Amniotic epithelial cell (primary cell): Measurements from ENCODE around the gene ZFAND6.
"Not testable (repeated sequence)": the region's sequence is repeated elsewhere in the genome, so short reads cannot be mapped to it uniquely, and the experiment has no call there.

Experiments
- DNase-seq: peaks from one replicate; pipeline ENCODE4 v3.0.0-alpha.2; 2010; ENCODE audit warnings: low read depth

ZFAND6 gene

DNA sequence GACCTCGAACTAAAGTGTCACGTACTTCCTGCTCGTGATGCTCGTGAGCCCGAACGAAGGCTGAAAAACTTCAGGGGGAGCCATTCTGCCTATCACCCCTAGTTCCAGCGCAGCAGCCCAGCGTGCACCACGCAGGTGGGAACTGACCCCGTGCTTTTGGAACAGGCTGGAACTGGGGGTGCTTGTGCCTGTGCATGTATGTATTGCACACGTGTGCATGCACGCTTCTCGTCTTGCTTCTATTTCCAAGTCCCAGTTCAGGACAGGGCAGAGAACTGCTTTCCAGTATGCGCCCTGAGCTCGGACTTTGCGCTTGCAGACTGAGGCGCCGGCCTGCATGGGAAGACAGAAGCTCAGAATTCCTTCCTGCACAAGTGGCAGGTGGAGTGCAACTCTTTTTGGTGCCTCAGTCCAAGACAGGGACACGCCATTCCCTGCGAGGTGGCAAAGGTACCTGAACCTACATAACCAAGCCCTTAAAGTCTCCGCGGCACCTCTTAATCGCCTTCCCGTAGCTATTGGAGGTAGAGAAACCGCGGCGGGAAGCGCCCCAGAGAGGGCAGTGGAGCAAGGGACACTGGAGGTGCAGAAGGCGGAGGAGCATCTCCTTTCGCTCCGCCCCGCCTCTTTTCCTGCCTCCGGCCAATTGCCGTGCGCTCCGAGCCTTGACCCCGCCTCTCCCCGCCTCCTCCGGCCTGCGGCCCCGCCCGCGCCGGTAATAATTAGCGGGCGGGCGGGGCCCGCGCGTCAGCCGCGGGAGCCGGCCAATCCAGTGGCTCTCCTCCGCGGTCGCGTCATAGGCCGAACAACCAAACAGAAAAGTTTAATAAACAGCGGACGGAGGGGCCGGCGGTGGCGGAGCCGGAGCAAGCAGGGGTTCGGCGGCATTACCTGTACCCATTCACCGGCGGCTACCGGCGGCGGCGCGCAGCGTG is at the start of gene ZFAND6:
ZFAND6 (plus strand) TSS at position 826 of the 935 bp plus-strand sequence. CDS start 60,669 bp downstream, outside the sequence.
- peak; percentile 90 for DNase-seq

DNA sequence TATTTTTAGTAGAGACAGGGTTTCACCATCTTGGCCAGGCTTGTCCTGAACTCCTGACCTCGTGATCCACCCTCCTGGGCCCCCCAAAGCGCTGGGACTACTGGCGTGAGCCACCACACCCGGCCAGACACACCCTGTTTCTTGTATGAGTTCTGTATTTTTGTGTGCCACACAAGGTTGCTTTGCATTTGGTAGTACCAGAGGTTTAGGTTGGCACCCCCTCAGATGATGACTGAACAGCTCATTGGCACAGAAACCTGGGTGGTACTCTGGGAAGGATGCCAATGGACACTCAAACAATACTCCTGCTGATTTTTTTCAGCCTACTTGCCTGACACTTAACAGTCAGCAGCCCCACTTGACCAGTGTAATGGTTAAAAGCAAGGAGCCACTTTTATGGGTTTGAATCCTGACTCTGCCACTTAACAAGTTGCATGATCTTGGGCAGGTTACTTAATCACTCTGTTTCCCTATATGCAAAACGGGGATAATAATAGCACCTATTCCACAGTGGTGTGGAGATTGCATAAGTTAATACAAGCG is 49.3 kb upstream of the ZFAND6 start:
- DNase-seq = no peak

- DNase-seq = peak; percentile 80
Observed at GRCh38 chr15:80011041-80011523, 48.4 kb upstream of the ZFAND6 start.

DNA sequence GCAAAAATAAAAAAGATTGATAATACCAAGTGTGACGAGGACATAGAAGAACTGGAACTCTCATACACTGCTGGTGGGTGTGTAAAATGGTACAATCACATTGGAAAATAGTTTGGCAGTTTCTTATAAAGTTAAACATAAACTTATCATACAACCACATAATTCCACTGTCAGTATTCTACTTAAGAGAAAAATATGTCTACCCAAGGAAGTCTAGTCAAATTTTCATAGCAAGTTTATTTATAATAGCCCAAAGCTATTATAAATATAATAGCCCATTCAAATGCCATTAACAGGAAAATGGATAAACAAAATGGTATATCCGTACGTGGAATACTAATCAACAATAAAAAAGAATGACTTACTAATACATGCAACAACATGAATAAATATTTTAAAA is 47.9 kb upstream of the ZFAND6 start:
- DNase-seq = no peak

DNA sequence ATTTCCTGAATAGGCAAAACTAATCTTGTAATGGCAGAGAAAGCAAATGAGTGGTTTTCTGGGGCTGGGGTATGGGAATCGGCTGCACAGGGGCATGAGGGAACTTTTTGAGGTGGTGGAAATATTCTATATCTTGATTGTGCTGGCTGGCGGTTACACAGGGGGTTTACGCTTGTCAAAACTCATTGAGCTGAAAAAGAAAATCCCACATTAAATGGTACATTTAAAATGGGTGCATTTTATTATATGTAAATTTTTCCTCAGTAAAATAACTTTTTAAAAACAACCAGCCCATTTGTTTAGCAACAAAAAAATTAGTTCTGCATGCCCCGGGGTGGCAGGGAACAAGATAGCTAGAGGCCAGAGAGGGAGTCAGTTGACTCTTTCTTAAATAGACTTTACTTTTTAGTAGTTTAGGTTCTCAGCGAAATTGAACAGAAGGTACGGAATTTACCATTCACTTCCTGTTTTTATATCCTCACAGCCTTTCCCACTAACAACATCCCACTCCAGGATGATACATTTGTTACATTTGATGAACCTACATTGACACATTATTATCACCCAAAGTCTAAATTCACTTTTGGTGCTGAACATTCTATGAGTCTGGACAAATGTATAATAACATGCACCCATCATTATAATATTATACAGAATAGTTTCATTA is 47.3 kb upstream of the ZFAND6 start:
- DNase-seq = no peak

DNA sequence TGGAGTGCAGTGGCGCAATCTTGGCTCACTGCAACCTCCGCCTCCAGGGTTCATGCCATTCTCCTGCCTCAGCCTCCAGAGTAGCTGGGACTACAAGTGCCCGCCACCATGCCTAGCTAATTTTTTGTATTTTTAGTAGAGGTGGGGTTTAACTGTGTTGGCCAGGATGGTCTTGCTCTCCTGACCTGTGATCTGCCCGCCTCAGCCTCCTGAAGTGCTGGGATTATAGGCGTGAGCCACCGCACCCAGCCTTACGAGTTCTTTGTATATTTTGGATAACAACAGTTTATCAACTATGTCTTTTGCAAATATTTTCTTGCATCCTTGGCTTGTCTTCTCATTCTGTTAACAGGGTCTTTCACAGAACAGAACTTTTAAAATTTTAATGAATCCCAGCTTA is 45.3 kb upstream of the ZFAND6 start:
- DNase-seq = not testable (repeated sequence)

- DNase-seq = peak; percentile 32
Observed at GRCh38 chr15:80015156-80015555, 44.3 kb upstream of the ZFAND6 start.

DNA sequence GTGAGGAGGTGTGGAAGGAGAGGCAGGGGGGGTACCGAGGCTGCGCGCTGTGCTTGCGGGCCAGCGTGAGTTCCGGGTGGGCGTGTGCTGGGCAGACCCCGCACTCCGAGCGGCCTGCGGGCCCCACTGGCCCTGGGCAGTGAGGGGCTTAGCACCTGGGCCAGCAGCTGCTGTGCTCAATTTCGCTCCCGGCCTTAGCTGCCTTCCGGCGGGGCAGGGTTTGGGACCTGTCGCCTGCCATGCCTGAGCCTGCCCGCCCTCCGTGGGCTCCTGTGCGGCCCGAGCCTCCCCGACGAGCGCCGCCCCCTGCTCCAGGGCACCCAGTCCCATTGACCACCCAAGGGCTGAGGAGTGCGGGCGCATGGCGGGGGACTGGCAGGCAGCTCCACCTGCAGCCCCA is 43.0 kb upstream of the ZFAND6 start:
- not testable (repeated sequence) for DNase-seq

GRCh38 chr15:80017139-80017538 is 42.3 kb upstream of the ZFAND6 start:
- DNase-seq = not testable (repeated sequence)

DNA sequence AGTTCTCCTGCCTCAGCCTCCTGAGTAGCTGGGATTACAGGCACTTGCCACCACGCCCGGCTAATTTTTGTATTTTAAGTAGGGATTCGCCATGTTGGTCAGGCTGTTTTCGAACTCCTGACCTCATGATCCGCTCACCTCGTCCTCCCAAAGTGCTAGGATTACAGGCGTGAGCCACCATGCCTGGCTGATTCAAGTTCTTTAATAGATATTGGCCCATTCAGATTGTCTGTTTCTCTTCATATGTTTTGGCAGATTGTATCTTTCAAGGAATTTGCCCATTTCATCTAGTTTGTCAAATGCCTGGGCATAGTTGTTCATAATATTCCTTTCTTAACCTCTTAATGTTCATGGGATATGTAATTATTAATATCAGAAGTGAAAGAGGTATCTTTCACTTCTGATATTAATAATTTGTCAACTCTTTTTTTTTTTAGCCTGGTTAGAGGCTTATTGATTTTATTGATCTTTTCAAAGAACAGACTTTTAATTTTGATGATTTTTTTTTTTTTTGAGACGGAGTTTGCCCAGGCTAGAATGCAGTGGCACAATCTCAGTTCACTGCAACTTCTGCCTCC is 40.2 kb upstream of the ZFAND6 start:
- no peak for DNase-seq

DNA sequence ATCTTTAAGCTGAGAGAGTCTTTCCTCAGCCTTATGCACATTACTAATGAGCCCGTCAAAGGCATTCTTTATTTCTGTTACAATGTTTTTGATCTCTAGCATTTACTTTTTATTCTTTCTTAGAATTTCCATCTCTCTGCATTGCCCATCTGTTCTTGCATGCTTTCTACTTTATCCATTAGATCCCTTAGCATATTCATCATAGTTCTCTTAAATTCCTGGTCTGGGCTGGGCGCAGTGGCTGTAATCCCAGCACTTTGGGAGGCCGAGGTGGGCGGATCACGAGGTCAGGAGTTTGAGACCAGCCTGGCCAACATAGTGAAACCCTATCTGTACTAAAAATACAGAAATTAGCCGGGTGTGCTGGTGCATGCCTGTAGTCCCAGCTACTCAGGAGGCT is 39.3 kb upstream of the ZFAND6 start:
- not testable (repeated sequence) for DNase-seq

DNA sequence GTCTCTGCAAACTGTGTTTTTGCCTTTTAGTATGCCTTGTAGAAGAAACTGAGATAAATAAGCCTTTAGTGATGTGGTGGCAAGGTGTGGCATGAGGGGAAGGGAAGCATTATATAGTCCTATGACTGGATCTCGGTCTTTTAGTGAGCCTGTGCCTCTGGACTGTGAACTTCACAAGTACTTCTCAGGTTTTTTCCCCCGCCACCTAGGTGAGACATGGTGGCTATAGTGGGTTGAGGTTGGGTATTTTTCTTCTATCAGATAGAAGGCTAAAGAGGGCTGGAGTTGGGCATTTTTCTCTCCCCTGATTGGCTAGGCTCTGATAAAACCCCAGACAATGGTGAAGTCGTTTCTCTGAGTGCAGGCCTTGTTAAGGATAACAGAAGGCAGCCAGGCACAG is 38.7 kb upstream of the ZFAND6 start:
- DNase-seq = no peak

- DNase-seq = no peak
Observed at GRCh38 chr15:80026310-80026709, 33.2 kb upstream of the ZFAND6 start.

GRCh38 chr15:80026754-80027153 is 32.7 kb upstream of the ZFAND6 start:
- no peak for DNase-seq

- no peak for DNase-seq
Observed at GRCh38 chr15:80028937-80029336, 30.5 kb upstream of the ZFAND6 start.

GRCh38 chr15:80031841-80032240 is 27.6 kb upstream of the ZFAND6 start:
- DNase-seq = no peak

- DNase-seq = no peak
Observed at GRCh38 chr15:80034629-80035028, 24.8 kb upstream of the ZFAND6 start.

DNA sequence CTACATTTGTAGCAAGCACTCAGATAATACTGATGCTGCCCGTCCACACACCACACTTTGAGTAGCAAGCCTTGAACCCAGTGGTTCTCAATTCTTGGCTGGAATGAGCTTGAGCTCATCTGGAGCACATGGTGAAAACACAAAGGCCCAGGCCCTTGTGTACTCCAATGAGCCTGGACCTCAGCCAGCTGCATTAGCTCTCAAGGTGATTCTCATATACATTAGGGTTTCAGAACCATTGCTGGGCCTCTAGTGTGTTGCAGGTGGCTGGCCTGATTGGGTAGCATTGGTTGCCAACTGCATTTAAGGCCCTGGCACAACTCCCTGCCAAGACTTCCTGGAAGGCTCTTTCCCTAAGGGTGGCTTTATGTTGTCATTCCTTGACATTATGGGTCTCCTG is 23.4 kb upstream of the ZFAND6 start:
- no peak for DNase-seq

- no peak for DNase-seq
Observed at GRCh38 chr15:80041494-80042253, 17.8 kb upstream of the ZFAND6 start.

DNA sequence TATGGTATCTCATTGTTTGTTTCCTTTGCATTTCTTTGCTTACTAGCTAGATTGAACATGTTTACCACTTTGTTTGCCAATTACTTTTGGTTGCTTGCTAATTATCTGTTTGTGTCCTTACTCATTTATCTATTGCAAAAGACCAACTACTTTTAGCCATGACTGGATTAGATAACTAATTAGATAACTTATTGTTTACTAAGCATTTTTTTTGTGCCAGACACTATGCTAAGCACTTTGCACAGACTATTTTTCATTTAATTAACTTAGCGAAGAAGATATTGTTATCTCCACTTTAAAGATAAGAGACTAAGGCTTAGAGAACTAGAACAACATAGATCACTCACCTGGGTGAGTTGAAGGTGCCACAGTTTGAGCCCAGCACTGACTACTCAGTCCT is 16.9 kb upstream of the ZFAND6 start:
- no peak for DNase-seq

GRCh38 chr15:80045219-80045618 is 14.3 kb upstream of the ZFAND6 start:
- not testable (repeated sequence) for DNase-seq

DNA sequence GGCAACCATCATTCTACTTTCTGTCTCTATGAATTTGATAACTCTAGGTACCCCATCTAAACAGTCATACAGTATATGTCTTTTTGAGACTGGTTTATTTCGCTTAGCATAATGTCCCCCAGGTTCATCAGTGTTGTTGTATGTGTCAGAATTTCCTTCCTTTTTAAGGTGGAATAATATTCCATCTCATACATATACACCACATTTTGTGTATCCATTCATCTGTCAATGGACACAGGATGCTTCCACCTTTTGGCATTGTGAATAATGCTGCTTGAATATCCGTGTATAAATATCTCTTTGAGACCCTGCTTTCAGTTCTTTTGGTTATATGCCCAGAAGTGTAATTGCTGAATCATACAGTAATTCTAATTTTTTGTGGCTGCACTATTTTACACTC is 10.4 kb upstream of the ZFAND6 start:
- no peak for DNase-seq
